Fibroblast of lung (primary cell): ENCODE results near the gene SOCS2.
A peak's percentile ranks its signal among the peaks of the same experiment; 100 is the strongest.

ENCODE experiments used
- CTCF ChIP-seq, 2 donors: IDR thresholded peaks in 1 of 2; conservative IDR thresholded peaks in 1 of 2; 1 replicate in 1 of 2; 2 replicates in 1 of 2; pipeline ENCODE4 v1.5.1; 2011 to 2012; ENCODE audit warnings: low read length in 2 of 2, control low read depth in 1 of 2, inconsistent platforms in 1 of 2, low read depth in 1 of 2, mild to moderate bottlenecking in 1 of 2
- EZH2 ChIP-seq: IDR thresholded peaks from 2 replicates; pipeline ENCODE4 v1.5.1; 2012; ENCODE audit warnings: low read length, control low read depth, mild to moderate bottlenecking; ENCODE audit errors: missing control alignments

GRCh38 chr12:93537769-93538168 is 34.7 kb upstream of the SOCS2 start:
- peak in 1 of 2 donors; percentile 11 for TF ChIP-seq CTCF (conservative IDR thresholded peaks at IDR 0.05 in 1 of 2, IDR thresholded peaks at IDR 0.05 in 1 of 2; ENCODE audit: low read depth in 1 of 2, low read length in 2 of 2)
- no peak for TF ChIP-seq EZH2
